HG02885 (cell line): ENCODE results near the gene SLK.

Experiments
- ATAC-seq: cut with Tn5 transposase; IDR thresholded peaks from one replicate; pipeline ENCODE4 v1.9.1; 2021; ENCODE audit warnings: mild to moderate bottlenecking; ENCODE audit not compliant: unreplicated experiment, poor library complexity

Gene SLK

GRCh38 chr10:103985726-103986125 is 18.8 kb downstream of the SLK start:
- ATAC-seq: no peak

GRCh38 chr10:103986360-103986759 is 19.4 kb downstream of the SLK start:
- no peak for ATAC-seq

- ATAC-seq: no peak
These were observed 23.2 kb downstream of the SLK start for GRCh38 chr10:103990121-103990520.

- no peak for ATAC-seq
These were observed 23.6 kb downstream of the SLK start for GRCh38 chr10:103990531-103990930.

GRCh38 chr10:103991393-103992128 is 24.6 kb downstream of the SLK start:
- no peak for ATAC-seq

GRCh38 chr10:103995134-103995533 is 28.2 kb downstream of the SLK start:
- no peak for ATAC-seq

GRCh38 chr10:103998805-103999204 is 31.9 kb downstream of the SLK start:
- ATAC-seq: no peak

GRCh38 chr10:104002911-104003310 is 36.0 kb downstream of the SLK start:
- ATAC-seq: no peak

- peak; percentile 55 for ATAC-seq
These were observed 38.4 kb downstream of the SLK start for GRCh38 chr10:104005172-104005863.

- no peak for ATAC-seq
These were observed 45.0 kb downstream of the SLK start for GRCh38 chr10:104011904-104012303.

- ATAC-seq: no peak
These were observed 46.5 kb downstream of the SLK start for GRCh38 chr10:104013489-104013888.

- no peak for ATAC-seq
These were observed 47.2 kb downstream of the SLK start for GRCh38 chr10:104014176-104014575.

GRCh38 chr10:104016661-104017060 is 49.7 kb downstream of the SLK start:
- ATAC-seq: no peak

- ATAC-seq: no peak
These were observed 51.5 kb downstream of the SLK start for GRCh38 chr10:104018471-104018870.

GRCh38 chr10:104020020-104020419 is 53.1 kb downstream of the SLK start:
- no peak for ATAC-seq

GRCh38 chr10:104021246-104021645 is 54.3 kb downstream of the SLK start:
- ATAC-seq: no peak

GRCh38 chr10:104022026-104022425 is 55.1 kb downstream of the SLK start:
- no peak for ATAC-seq

GRCh38 chr10:104025524-104025923 is 58.6 kb downstream of the SLK start:
- ATAC-seq: no peak

- no peak for ATAC-seq
These were observed 59.8 kb downstream of the SLK start for GRCh38 chr10:104026762-104027161.

GRCh38 chr10:104028146-104028545 is 61.2 kb downstream of the SLK start:
- ATAC-seq: no peak

- no peak for ATAC-seq
These were observed 62.0 kb downstream of the SLK start for GRCh38 chr10:104028823-104029520.
